CD4-positive, alpha-beta T cell treated with Interleukin-17A for 1 hour (primary cell): ENCODE data around the gene TFE3.
"Not testable (repeated sequence)": the region's sequence is repeated elsewhere in the genome, so short reads cannot be mapped to it uniquely, and the experiment has no call there.

Source experiments
- DNase-seq: peaks from one replicate; pipeline ENCODE4 v3.0.0-alpha.2; 2020

The TFE3 gene

DNA sequence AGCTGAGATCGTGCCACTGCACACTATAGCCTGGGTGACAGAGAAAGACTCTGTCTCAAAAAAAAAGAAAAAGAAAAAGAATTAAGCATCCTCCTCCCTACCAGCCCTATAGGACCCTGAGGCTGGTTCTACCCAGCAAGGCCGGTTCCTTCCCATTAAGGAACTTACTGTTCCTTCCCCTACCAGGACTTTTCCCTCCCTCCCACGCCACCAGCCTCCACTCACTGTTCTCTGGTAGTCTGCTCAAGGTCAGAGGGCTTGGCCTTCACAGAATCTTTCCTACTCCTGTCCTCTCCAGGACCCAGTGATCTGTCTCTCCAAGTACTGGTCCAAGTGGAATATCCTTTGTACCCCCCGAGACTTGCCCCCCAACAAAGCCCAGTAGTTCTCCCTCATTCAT is 42.5 kb downstream of the TFE3 start:
- no peak for DNase-seq

DNA sequence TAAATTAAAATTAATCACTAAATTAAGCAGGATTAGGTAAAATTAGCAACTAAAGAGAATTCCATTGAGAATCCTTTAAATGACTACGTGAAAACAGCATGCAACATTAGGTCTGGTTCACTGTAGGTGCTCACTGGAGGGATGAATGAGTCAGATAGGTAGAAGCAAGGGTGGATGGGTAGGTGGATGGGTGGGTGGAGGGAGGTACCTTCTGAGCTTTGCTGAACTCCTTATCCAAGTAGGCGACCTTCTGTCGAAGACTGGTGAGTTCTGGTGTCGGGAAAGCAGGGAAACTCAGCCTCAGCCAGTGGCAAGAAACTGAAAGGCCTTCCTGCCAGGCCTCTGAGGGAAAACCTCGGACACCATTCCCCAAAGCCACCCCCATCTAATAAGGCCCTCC is 44.1 kb downstream of the TFE3 start:
- DNase-seq: no peak

DNA sequence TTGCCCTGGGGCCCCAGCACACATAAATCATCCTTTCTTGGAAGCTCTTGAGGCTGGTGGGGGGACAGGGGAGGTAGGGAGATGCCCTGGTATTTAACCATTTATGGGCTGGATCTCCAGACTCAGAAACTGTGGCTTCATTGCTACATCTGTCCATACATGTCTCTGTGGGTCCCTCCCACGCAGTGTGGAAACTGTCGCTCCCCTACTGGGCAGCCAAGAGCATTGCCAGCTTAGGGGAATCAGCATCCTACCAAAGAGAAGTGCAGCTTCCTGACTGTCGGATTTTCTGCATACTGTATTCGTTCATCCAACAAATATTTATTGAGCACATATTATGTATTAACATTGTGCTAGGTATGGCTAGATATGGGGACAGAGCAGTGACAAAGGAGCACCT is 44.8 kb downstream of the TFE3 start:
- DNase-seq: no peak

DNA sequence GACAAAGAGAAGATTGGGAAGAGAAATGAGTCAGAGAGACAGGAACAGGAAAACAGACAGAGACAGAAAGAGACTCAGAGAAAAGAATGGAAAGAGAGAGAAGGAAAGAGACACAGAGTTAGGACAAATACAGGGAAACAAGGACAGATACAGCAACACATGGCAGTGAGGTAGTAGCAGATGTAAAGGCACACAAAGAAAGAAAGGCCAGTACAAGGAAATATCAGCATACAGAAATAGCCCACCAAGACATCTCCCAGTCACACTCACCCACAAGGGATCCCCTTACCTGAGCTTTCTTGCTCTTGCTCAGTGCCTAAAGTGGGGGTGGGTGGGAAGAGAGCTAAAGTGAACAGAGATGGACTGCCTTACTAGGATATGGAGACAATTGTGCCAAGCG is 45.3 kb downstream of the TFE3 start:
- DNase-seq: no peak

DNA sequence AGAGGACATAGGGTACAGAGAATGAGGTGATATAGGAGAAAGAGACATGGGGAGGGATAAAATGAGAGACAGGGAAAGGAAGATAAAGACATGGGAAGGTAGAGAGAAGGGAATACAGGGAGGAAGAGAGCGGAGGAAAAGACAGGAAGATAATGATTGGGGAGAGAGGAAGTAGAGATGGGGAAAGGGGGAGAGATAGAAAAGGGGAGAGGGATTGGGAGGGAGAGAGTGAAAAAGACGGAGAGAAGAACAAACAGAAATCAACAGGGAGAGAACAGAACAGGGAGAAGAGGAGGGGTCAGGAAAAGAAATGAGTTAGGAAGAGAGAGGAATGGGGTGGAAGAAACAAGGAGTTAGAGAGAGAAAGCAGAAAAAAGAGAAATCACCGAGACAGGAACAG is 45.7 kb downstream of the TFE3 start:
- no peak for DNase-seq

DNA sequence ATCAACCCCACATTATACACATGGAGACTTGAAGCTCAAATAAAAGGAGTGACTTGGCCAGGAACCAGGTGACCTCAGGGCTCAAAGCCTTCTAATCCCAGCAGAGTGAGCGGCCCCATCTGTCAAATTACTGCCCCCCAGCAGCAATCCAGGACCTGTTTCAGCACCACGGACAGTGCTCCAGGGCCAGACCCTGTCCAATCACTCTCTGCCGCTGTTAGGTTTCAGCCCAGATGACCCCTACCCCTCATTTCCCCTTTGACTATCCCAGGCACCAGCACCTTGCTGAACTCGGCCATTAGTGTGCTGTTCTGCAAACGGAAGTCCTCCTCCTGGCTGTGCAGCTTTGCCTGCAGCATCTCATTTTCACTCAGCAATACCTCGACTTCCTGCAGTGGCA is 46.2 kb downstream of the TFE3 start:
- no peak for DNase-seq

DNA sequence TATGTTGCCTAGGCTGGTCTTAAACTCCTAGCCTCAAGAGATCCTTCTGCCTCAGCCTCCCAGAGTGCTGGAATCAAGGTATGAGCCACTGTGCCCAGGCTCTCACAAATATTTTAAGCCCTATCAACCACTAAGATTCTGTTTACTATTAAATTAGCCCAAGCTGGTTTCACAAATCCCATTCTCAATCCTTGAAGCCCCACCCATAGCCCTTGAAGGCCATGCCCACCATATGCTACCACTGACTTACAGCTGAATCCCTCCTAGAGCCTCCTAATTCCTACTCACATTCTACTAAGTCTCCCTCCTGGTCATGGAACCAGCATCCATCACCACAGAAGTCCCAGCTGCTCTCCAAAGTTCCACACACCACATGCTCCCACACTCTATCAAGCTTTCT is 50.8 kb downstream of the TFE3 start:
- no peak for DNase-seq

DNA sequence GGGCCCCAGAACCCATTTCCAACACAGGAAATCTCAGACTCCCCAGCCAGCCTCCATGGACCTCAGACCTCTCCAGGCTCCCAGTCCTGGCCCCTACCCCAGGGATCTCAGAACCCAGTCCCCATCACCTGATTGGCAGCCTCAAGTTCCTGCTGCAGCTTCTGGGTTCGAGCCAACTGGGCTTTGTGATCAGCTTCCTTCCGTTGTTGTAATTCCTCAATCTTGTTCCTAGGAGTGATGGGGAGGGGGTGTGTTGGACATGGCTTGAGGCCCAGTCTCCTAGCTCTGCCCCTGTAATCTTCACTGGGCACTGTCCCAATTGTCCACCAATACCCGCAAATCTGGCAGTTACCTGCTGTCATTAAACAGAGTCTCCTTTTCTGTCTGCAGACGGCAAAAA is 53.7 kb downstream of the TFE3 start:
- no peak for DNase-seq

DNA sequence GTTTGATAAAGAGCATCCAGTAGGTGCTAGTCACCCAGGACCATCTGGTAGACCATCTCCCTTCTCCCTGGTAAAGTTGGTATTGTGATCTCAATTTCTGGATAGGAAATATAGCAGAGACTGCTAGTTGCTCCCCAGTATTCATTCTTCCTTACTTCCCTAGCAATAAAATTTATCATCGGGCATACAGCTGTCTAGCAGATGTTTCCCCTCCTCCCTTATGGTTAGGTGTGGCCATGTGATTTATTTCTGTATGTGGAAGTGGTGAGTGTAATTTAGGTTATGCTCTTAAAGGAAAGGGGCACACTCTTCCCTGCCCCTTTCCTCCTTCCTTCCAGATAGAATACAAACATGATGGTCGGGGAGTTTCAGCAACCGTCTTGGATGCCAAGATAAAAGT is 59.3 kb downstream of the TFE3 start:
- no peak for DNase-seq

DNA sequence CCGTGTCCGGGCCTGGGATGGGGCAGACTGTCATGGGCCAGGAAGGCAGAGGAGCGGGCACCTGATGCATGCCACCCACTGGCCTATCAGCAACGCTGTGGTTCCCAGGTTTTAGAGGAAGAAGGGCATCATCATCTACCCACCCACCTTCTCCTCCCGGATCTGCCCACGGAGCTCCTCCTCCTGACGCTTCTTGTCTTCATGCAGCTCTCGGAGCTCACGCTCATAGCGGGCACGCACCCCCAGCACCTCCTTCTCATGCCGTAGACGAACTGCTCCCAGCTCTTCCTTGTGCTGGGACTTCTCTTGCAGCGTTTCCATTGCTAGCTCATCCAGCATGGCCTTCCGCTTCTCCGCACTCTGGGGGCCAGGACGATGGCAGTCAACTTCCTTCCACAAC is 60.1 kb downstream of the TFE3 start:
- no peak for DNase-seq

DNA sequence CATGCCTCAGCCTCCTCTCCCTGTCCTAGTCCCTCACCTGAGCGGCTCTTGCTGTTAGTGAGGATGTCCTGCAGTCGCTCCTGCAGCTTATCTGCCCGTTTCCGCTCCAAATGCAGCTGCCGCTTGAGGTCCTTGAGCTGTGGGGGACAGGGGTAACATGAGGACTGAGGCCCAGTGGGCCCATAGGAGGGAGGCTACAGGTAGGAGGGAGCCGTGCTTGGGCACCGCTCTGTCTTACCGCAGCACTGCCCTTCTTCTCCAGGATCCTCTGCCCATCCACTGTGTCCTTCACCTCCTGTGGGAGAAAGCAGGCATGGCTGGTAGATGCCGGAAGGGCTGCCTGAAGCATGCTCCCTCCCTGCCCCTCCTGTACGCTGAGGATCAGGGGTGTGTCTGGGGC is 62.0 kb downstream of the TFE3 start:
- DNase-seq: no peak

DNA sequence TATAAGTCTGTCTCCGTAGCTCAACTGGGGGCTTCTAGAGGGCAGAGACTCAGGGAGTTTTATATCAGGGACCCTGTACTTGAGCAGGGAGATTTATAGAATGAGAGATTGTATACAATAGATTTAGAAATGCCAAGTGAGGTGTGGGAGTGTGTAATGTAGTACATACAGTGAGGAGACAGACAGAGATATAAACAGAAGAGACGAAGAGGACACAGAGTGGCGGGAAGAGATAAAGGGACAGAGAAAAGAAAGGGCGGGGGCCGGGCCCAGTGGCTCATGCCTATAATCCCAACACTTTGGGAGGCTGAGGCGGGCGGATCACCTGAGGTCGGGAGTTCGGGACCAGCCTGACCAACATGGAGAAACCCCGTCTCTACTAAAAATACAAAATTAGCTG is 62.8 kb downstream of the TFE3 start:
- not testable (repeated sequence) for DNase-seq
